HTERT RPE-1 (cell line): ENCODE data around the gene TMEM273.

Source experiments
- in situ Hi-C: fragments of 300-500 bp; cut with MboI; formaldehyde crosslinking; loops from 4 replicates; pipeline ENCODE4 v1.14.3; 2020; ENCODE audit warnings: low sequenced_read_pairs

Gene TMEM273

GRCh38 chr10:49120911-49121310 lies 67.3 kb downstream of the TMEM273 start:
- in situ Hi-C loops = no loop called here

- in situ Hi-C loops = no loop called here
Observed at GRCh38 chr10:49119746-49120145, 68.4 kb downstream of the TMEM273 start.

GRCh38 chr10:49118430-49119074 lies 69.6 kb downstream of the TMEM273 start:
- in situ Hi-C loops = no loop called here

- in situ Hi-C loops = no loop called here
Observed at GRCh38 chr10:49117376-49118070, 70.7 kb downstream of the TMEM273 start.

DNA sequence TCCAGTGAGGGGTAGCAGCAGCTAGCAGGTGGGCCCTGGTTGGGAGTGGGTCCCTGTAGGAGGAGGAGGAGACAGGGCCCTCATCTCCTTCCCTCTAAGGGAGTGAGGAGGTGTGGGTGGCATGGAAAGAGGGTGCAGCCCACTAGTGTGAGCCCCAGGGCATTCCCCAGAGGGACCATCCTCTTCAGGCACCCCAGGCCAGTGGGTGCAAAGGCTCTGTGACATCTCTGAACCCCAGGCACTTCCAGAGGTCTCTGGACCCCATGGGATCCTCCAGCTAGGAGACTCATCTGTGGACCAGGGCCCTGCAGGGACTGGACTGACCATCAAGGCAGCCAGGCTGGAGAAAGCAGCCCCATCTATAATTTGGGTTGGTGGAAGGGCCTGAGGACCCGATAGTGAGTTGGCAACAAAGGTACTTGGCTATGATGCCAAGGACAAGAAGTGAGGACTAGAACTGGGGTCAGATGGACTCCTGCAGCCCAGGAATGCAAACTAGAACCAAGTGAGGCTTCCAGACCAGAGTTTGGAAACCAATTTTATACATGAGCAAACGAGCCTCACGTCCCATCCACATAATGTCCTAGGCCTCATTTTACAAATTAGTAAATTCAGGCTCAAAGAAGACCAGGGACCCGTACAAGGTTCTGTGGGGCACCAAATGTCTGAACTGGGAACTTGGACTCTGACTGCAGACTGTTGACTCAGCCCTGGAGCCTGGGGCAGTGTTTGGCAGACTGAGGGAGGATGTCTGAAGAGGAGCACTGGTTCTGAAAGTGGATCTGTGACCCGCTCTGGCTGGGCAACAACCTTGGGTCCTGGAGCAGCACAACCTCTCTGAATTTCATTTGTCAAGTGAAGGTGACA lies 71.4 kb downstream of the TMEM273 start:
- in situ Hi-C loops = no loop called here

DNA sequence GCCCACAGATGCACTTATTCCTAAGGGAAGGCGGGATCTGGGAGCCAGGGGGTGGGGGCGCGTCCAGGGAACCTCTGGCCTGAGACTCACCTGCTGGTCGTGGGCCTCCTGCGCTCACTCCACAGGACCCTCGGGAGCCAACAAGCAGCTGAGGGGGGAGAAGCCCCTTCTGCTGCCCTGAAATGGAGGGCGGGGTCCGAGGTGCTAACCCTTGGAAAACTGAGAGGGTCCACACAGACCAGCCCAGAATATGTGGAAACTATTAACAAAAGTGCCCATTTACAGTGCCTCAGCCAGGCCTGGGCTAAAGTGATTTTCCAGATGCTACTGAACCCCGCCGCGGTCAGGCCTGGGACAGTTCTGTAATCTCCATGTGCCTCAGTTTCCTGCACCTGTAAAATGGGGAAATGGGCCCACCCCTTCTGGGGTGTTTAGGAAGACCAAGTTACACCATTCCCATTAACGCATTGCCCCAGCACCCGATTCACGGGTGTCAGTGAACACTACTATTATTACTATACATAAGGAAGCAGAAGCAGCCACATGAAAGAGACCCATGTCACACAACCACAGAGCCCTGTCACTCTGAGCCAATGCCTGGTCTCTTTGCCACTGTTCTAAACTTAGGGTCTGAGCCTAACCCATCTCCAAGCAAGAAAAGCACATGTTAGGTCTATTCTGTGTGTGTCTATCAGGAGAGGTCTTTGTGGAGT lies 72.2 kb downstream of the TMEM273 start:
- in situ Hi-C loops = no loop called here

GRCh38 chr10:49115015-49115795 lies 73.0 kb downstream of the TMEM273 start, which contains the start of gene VSTM4:
Gene VSTM4, minus strand, starts transcription at chr10:49115522. Its CDS starts 37 bp downstream, at chr10:49115485.
- in situ Hi-C loops = no loop called here

GRCh38 chr10:49114718-49115014 lies 73.5 kb downstream of the TMEM273 start:
- in situ Hi-C loops = no loop called here

- in situ Hi-C loops = no loop called here
Observed at GRCh38 chr10:49113741-49114141, 74.5 kb downstream of the TMEM273 start.

GRCh38 chr10:49112851-49113250 lies 75.3 kb downstream of the TMEM273 start:
- in situ Hi-C loops = no loop called here

GRCh38 chr10:49112098-49112497 lies 76.1 kb downstream of the TMEM273 start:
- in situ Hi-C loops = no loop called here

- in situ Hi-C loops = no loop called here
Observed at GRCh38 chr10:49111320-49111698, 76.9 kb downstream of the TMEM273 start.

GRCh38 chr10:49110684-49111319 lies 77.4 kb downstream of the TMEM273 start:
- in situ Hi-C loops = no loop called here

DNA sequence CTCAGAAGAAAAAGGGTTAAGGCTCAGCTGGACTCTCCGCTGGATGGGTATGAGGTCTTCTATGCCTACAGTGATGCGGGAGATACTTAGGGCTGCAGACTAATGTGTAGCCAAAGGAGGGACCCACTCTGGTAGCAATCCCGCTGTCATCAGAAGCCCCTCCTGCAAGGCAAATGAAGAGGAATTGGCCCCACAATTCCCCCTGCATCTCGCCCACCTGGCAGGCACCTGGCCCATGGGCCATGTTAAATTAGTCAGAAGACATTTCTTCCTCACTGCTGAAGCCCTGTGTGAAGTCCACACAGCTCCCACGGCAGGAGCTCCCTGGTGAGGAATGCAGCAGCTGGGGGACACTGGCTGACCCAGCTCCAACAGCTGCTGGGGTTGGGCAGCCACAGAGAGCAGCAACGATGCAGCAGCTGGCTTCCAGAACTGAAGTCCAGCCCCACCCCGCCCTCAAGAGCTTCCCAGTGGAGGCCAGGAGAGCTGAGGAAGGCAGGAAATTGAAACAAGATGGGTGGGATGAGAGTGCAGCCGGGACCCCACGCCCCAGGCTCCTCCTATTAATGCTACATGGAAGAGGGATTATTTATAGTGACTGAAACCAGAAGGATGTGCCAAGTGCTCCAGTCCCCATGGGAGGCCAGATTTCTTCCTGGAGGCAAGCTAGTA lies 78.4 kb downstream of the TMEM273 start:
- in situ Hi-C loops = no loop called here

GRCh38 chr10:49108656-49109055 lies 79.5 kb downstream of the TMEM273 start:
- in situ Hi-C loops = no loop called here

GRCh38 chr10:49107887-49108267 lies 80.3 kb downstream of the TMEM273 start:
- in situ Hi-C loops = no loop called here

DNA sequence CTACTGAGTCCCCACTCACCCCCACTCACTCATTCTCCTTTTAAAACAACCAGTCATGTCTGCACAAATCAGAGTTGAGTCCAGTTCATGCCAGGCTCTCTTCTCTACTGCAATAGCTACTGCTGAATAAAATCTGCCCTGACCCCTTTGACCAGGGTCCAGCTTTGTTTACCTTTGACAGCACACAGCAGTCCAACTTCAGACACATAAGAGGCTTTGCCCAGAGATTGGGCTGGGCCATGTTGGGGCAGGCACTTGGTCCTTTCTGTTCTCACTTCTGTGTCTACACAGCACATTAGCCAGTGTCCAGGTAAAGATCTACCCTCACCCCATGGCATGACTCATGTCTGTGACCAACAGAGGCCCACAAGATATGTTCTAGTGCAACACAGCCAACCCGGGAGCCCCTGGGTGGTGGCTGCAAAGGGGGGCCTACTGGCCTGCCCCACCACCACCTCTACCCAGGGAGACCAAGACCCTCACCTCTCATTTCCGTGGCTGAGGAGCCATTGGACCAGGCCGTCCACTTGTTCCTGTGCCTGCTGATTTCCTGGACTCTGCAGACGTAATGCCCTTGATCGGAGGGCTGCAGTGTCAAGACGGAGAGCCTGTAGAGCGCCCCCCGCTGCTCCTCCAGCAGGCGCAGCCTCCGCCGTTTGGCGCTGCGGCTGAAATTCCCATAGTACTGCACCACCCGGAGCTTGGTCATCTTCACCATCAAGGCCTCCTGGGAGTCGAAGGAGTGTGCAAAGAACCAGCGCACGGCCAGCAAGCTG lies 80.9 kb downstream of the TMEM273 start:
- in situ Hi-C loops = no loop called here

- in situ Hi-C loops = no loop called here
Observed at GRCh38 chr10:49106451-49106850, 81.7 kb downstream of the TMEM273 start.

DNA sequence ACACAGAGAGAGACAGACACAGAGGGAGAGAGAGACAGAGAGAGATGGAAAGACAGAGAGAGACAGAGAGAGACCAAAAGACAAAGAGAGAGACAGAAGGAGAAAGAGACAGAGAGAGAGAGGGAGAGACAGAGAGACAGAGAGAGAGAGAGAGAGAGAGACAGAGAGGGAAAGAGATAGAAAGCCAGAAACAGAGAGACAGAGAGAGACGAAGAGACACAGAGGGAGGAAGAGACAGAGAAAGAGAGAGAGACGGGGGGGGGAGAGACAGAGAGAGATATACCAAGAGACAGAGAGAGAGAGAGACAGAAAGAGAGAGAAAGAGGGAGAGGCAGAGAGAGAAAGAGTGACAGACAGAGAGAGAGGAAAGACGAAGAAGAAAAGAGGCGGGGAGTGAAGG lies 83.1 kb downstream of the TMEM273 start:
- in situ Hi-C loops = no loop called here
